ENCODE measurements around the gene GRM2.

DNA sequence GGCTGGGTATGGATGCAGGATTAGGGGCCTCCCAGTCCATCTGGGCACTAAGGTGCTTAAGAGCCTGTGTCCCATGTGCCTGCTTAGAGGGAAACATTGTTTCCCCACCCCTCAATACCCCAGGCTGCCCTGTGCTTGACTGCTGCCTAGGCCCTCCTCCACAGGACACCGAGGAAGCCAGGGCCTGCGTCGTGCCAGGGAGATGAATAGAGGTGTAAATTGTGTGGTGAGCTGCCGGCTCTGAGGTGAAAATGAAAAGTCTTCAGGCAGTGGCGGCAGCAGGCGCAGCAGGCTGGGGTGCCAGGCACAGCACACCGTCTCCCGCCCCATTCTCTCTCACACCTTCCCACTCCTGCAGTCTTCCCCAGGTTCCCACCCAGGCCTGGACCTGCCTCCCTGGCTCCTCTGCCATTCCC is 13.9 kb upstream of the GRM2 start:
- TF ChIP-seq, protein P1, sequence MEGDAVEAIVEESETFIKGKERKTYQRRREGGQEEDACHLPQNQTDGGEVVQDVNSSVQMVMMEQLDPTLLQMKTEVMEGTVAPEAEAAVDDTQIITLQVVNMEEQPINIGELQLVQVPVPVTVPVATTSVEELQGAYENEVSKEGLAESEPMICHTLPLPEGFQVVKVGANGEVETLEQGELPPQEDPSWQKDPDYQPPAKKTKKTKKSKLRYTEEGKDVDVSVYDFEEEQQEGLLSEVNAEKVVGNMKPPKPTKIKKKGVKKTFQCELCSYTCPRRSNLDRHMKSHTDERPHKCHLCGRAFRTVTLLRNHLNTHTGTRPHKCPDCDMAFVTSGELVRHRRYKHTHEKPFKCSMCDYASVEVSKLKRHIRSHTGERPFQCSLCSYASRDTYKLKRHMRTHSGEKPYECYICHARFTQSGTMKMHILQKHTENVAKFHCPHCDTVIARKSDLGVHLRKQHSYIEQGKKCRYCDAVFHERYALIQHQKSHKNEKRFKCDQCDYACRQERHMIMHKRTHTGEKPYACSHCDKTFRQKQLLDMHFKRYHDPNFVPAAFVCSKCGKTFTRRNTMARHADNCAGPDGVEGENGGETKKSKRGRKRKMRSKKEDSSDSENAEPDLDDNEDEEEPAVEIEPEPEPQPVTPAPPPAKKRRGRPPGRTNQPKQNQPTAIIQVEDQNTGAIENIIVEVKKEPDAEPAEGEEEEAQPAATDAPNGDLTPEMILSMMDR (IDR thresholded peaks at IDR 0.05) = no peak
- no peak for TF ChIP-seq POLR2AphosphoS5 (IDR thresholded peaks at IDR 0.05)
